B cell (primary cell): ENCODE results near the gene PPP1R3C. TPM values are rescaled to one million over a fixed set of nuclear protein-coding genes. Genes with fewer than 3 reads are reported as not detected.

Source experiments
- ATAC-seq: fragments of 200-7000 bp; cut with Tn5 transposase; one replicate; pipeline ENCODE4 v1.10.0; 2021; ENCODE audit warnings: low read depth, mild to moderate bottlenecking, moderate number of reproducible peaks, moderate library complexity
- CTCF ChIA-PET: fragments of 350-600 bp; sonication (Branson Sonifier 250); formaldehyde crosslinking; loops from one replicate; lab custom pipeline; 2021; ENCODE audit warnings: antibody characterized with exemption, inconsistent platforms; lab: Charles Lee
- POLR2A ChIA-PET: fragments of 350-600 bp; sonication (Branson Sonifier 250); formaldehyde crosslinking; loops from one replicate; lab custom pipeline; 2021; ENCODE audit warnings: antibody characterized with exemption; lab: Charles Lee
- DNase-seq: peaks from one replicate; pipeline ENCODE4 v3.0.0; 2013
- H2AFZ ChIP-seq: 2 replicates; pipeline ENCODE4 v1.6.1; 2012; ENCODE audit warnings: mild to moderate bottlenecking, low read depth, low read length; ENCODE audit not compliant: insufficient read depth, poor library complexity, severe bottlenecking
- H3K27ac ChIP-seq, 2 donors: 1 replicate in 1 of 2; 2 replicates in 1 of 2; pipeline ENCODE4 v1.5.1; 2012 to 2013; ENCODE audit warnings: low read length in 2 of 2, mild to moderate bottlenecking in 2 of 2, moderate library complexity in 1 of 2
- H3K27me3 ChIP-seq, 4 experiments: fragments of 200-600 bp in 1 of 4; sonication (generic) in 1 of 4; replicated peaks in 1 of 4; 1 replicate in 2 of 4; 2 replicates in 2 of 4; pipeline versions ENCODE4 v1.6.1 to v1.7.0; 2013 to 2016; ENCODE audit warnings: low read length in 3 of 4, mild to moderate bottlenecking in 2 of 4, mixed read lengths in 1 of 4, moderate library complexity in 1 of 4; ENCODE audit not compliant: insufficient read depth in 4 of 4, control insufficient read depth in 3 of 4; ENCODE audit errors: control extremely low read depth in 1 of 4
- H3K36me3 ChIP-seq, 2 experiments: replicated peaks in 1 of 2; 1 replicate in 1 of 2; 2 replicates in 1 of 2; pipeline versions ENCODE4 v1.6.1 to v1.7.1; 2013; ENCODE audit warnings: low read length in 1 of 2; ENCODE audit not compliant: insufficient read depth in 2 of 2, control insufficient read depth in 1 of 2; ENCODE audit errors: control extremely low read depth in 1 of 2, extremely low read depth in 1 of 2
- H3K4me1 ChIP-seq, 2 donors: fragments of 200-600 bp in 1 of 2; sonication (generic) in 1 of 2; 1 replicate in 1 of 2; 2 replicates in 1 of 2; pipeline versions ENCODE4 v1.5.1 to v1.6.1; 2013 to 2017; ENCODE audit warnings: low read length in 2 of 2; ENCODE audit not compliant: control insufficient read depth in 2 of 2, insufficient read depth in 2 of 2
- H3K4me2 ChIP-seq: replicated peaks from 2 replicates; pipeline ENCODE3; 2012; ENCODE audit warnings: mild to moderate bottlenecking, low read depth, low read length; ENCODE audit not compliant: poor library complexity, severe bottlenecking
- H3K4me3 ChIP-seq, 5 experiments: fragments of 200-600 bp in 1 of 5; sonication (generic) in 1 of 5; 1 replicate in 3 of 5; 2 replicates in 2 of 5; pipeline versions ENCODE4 v1.5.1 to v1.7.0; 2011 to 2016; ENCODE audit warnings: low read length in 4 of 5, mild to moderate bottlenecking in 4 of 5, low read depth in 2 of 5, control low read depth in 1 of 5, moderate library complexity in 1 of 5; ENCODE audit not compliant: insufficient read depth in 1 of 5; ENCODE audit errors: control extremely low read depth in 1 of 5, extremely low read depth in 1 of 5
- H3K79me2 ChIP-seq: fragments of 200-600 bp; sonication (generic); one replicate; pipeline ENCODE4 v1.6.0; 2016; ENCODE audit warnings: low read length; ENCODE audit not compliant: control insufficient read depth, insufficient read depth
- H3K9ac ChIP-seq: fragments of 200-600 bp; sonication (generic); 2 replicates; pipeline ENCODE4 v1.6.1; 2017; ENCODE audit warnings: mild to moderate bottlenecking, low read length, moderate library complexity
- H3K9me3 ChIP-seq, 3 donors: one replicate each; pipeline versions ENCODE4 v1.6.1 to v1.7.1; 2013; ENCODE audit warnings: low read length in 2 of 3; ENCODE audit not compliant: control insufficient read depth in 2 of 3, insufficient read depth in 1 of 3; ENCODE audit errors: control extremely low read depth in 1 of 3
- H4K20me1 ChIP-seq: 2 replicates; pipeline ENCODE4 v1.6.0; 2012; ENCODE audit warnings: mild to moderate bottlenecking, low read length; ENCODE audit not compliant: insufficient read depth, control insufficient read depth, poor library complexity, severe bottlenecking
- H3K27ac Mint-ChIP-seq: one replicate; pipeline ENCODE4 v1.8.0; 2021; ENCODE audit warnings: mixed read lengths
- H3K27me3 Mint-ChIP-seq: one replicate; pipeline ENCODE4 v1.8.0; 2021; ENCODE audit warnings: mixed read lengths
- H3K4me1 Mint-ChIP-seq: one replicate; pipeline ENCODE4 v1.8.0; 2021; ENCODE audit warnings: mixed read lengths
- H3K4me3 Mint-ChIP-seq: one replicate; pipeline ENCODE4 v1.8.0; 2021; ENCODE audit warnings: mixed read lengths
- H3K9me3 Mint-ChIP-seq: one replicate; pipeline ENCODE4 v1.8.0; 2022; ENCODE audit warnings: mixed read lengths; ENCODE audit not compliant: insufficient read depth
- CTCF ChIP-seq: fragments of 200-600 bp; IDR thresholded peaks from one replicate; pipeline ENCODE4 v1.8.0; 2022; ENCODE audit warnings: antibody characterized with exemption, mild to moderate bottlenecking
- EZH2 ChIP-seq: IDR thresholded peaks from 2 replicates; pipeline ENCODE4 v1.6.1; 2012; ENCODE audit warnings: borderline replicate concordance, low read depth, mild to moderate bottlenecking, moderate library complexity, low read length; ENCODE audit not compliant: insufficient read depth, poor library complexity, severe bottlenecking
- WGBS: methylation state at CpG from one replicate; pipeline ENCODE4 v1.1.5; 2013; ENCODE audit warnings: missing lambda C conversion rate; ENCODE audit not compliant: insufficient coverage; 5-methylcytosine and 5-hydroxymethylcytosine counted together
- intact Hi-C: fragments of 100-400 bp; cut with micrococcal nuclease; formaldehyde crosslinking; loops from one replicate; pipeline ENCODE4 v1.10.0; 2022
- polyA plus RNA-seq: library from polyadenylated mRNA; depleted of rRNA; stranded (reverse); fragments of >200 nt; gene quantifications from 2 replicates; pipeline ENCODE4 v1.2.3, GENCODE V29; 2012
- total RNA-seq, 2 donors: library from RNA; stranded (reverse); fragments of 120-200 nt in 1 of 2; gene quantifications; 1 replicate in 1 of 2; 2 replicates in 1 of 2; pipeline versions ENCODE4 v1.2.3 to v1.2.4, GENCODE V29; 2013 to 2022

PPP1R3C gene
- total and polyA plus RNA-seq, 2 donors (not counting 1 experiment from before 2014, with no cell fraction given), result not detected

- Histone ChIP-seq H4K20me1 (no peaks in the 10 kb centered on the region), H3K36me3 (no peaks in the 10 kb centered on the region), H3K27ac (no peak overlapping the region), H3K4me2 (no peak overlapping the region), H2AFZ (no peak overlapping the region), H3K4me1 (no peaks in the 10 kb centered on the region), H3K9ac (no peak overlapping the region), H3K4me3 (no peak overlapping the region), H3K27me3 (no peaks in the 10 kb centered on the region), H3K79me2 (no peaks in the 10 kb centered on the region), H3K9me3 (no peaks in the 10 kb centered on the region)
- ChIA-PET CTCF (no interaction called here), POLR2A (no interaction called here)
- DNase-seq, result no peak
- intact Hi-C loops, result no loop called here
- no peak for TF ChIP-seq EZH2
- TF ChIP-seq CTCF, result no peak
- 60% methylated on average over 1 of the region's 1 CpG for WGBS
- Mint-ChIP-seq H3K4me3 (no peak overlapping the region), H3K27me3 (peaks cover 18% of the 10 kb centered on the region), H3K4me1 (no peaks in the 10 kb centered on the region), H3K27ac (no peak overlapping the region), H3K9me3 (no peaks in the 10 kb centered on the region)
- no peak for ATAC-seq
Observed at GRCh38 chr10:91596825-91597196, 36.1 kb downstream of the PPP1R3C start.

- 100% methylated on average over 1 of the region's 2 CpGs for WGBS
- ChIA-PET CTCF (no interaction called here), POLR2A (no interaction called here)
- Mint-ChIP-seq H3K9me3 (no peaks in the 10 kb centered on the region), H3K27me3 (peaks cover 23% of the 10 kb centered on the region), H3K27ac (no peak overlapping the region), H3K4me3 (no peak overlapping the region), H3K4me1 (no peaks in the 10 kb centered on the region)
- Histone ChIP-seq H2AFZ (no peak overlapping the region), H3K4me2 (no peak overlapping the region), H4K20me1 (no peaks in the 10 kb centered on the region), H3K4me1 (no peaks in the 10 kb centered on the region), H3K79me2 (no peaks in the 10 kb centered on the region), H3K27me3 (no peaks in the 10 kb centered on the region), H3K9me3 (no peaks in the 10 kb centered on the region), H3K36me3 (no peaks in the 10 kb centered on the region), H3K27ac (no peak overlapping the region), H3K9ac (no peak overlapping the region), H3K4me3 (no peak overlapping the region)
- ATAC-seq (no peak), DNase-seq (no peak)
- TF ChIP-seq CTCF (no peak), EZH2 (no peak)
- intact Hi-C loops, result no loop called here
Observed at GRCh38 chr10:91593834-91594233, 39.0 kb downstream of the PPP1R3C start.
